ENCODE measurements around the gene INAVA. TPM values are rescaled to one million over a fixed set of nuclear protein-coding genes. Genes with fewer than 3 reads are reported as not detected.

INAVA gene
- total and polyA plus RNA-seq, 2 of the 13 experiments (the other 11 are each of a cell fraction or from before 2014, with no cell fraction given): 6.0 to 13.5 TPM

DNA sequence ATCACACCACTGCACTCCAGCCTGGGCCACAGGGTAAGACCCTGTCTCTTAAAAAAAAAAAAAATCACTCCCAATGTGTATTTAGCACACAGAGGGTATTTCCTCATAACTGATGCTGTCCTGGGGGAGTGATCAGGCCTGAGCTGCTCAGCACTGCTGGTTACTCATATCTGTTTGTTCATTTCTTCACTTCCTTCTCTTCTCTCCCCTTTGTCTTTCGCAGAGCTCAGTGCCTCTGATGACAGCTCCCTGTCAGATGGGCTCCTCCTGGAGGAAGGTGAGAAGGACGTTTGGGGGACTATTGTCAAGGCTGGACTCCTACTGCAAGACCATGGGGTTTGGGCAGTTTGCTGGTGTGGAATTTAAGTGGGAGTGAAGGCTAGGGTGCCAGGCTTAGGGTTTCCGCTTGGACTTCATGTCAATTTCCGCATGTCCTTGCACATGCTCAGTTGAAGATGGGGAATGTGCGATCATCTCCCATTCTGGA lies 13.0 kb downstream of the INAVA start:
- 51% methylated on average over 5 of the region's 5 CpGs for WGBS (ENCODE audit: low lambda C conversion rate)
- Histone ChIP-seq H2AFZ (ENCODE audit: low read length) (no peak overlapping the region), H3K9ac (ENCODE audit: insufficient read depth, low read depth, low read length) (no peak overlapping the region), H3K79me2 (ENCODE audit: insufficient read depth, low read length) (no peaks in the 10 kb centered on the region), H3K4me1 (ENCODE audit: insufficient read depth, low read length) (peaks cover 52% of the 10 kb centered on the region), H4K20me1 (ENCODE audit: insufficient read depth, low read length) (no peaks in the 10 kb centered on the region), H3K4me3 (replicated peaks in 1 of 3; ENCODE audit: insufficient read depth in 1 of 3, low read depth in 2 of 3, low read length in 3 of 3) (no peak overlapping the region), H3K36me3 (replicated peaks in 1 of 2; ENCODE audit: control insufficient read depth in 1 of 2, insufficient read depth in 2 of 2, low read length in 2 of 2) (peaks cover 12 to 27% of the 10 kb centered on the region in 2 experiments; a peak in 4 of 5 replicates), H3K27me3 (ENCODE audit: control insufficient read depth in 1 of 2, insufficient read depth in 2 of 2, low read length in 2 of 2) (no peaks in the 10 kb centered on the region), H3K4me2 (ENCODE audit: low read depth, low read length) (no peak overlapping the region), H3K27ac (ENCODE audit: extremely low read length, insufficient read depth, low read length) (no peak overlapping the region), H3K9me3 (ENCODE audit: low read length) (no peaks in the 10 kb centered on the region)
- intact Hi-C loops (cut with micrococcal nuclease; ENCODE audit: unreplicated experiment) (no loop called here), in situ Hi-C loops (cut with HindIII; ENCODE audit: extremely low pct_ligation_motif_present, low pct_unique_long_range_greater_than_20kb) (no loop called here)
- DNase-seq (ENCODE audit: low spot score) (peak; percentile 90), FAIRE-seq (peak; percentile 89), ATAC-seq (peak; percentile 90)
- ChIA-PET POLR2A (interaction anchor here (1.0 to 4.6 kb wide), 7 partner anchors 8 to 239 kb away, joined by 3 to 129 read pairs (median 9); partner anchors contain the start of gene INAVA), CTCF (ENCODE audit: low intra/inter-chr PET ratio, low total read pairs) (interaction anchor here (1.5 kb wide), 1 partner anchor 17 kb away, joined by 14 read pairs; no protein-coding TSS in a partner anchor)
- BruUV-seq (replicated peaks): no TSS peak
- TF ChIP-seq HOXA3 (CRISPR knock-in tag; IDR thresholded peaks at IDR 0.05): 0 out of 2 replicates have a peak, but pooled peaks have one; percentile 17
- no peak for TF ChIP-seq BATF2 (CRISPR knock-in tag; IDR thresholded peaks at IDR 0.05)
- TF ChIP-seq SP5 (CRISPR knock-in tag; IDR thresholded peaks at IDR 0.05; ENCODE audit: borderline replicate concordance, low read depth): no peak
- TF ChIP-seq NONO (IDR thresholded peaks at IDR 0.05): no peak
- TF ChIP-seq NONO (CRISPR knock-in tag; conservative IDR thresholded peaks at IDR 0.05): no peak
- TF ChIP-seq SOX6 (IDR thresholded peaks at IDR 0.05): no peak
- TF ChIP-seq SOX6 (CRISPR knock-in tag; IDR thresholded peaks at IDR 0.05): peak; percentile 83
- TF ChIP-seq ZNF30 (CRISPR knock-in tag; IDR thresholded peaks at IDR 0.05): no peak
- TF ChIP-seq MIER3 (CRISPR knock-in tag; IDR thresholded peaks at IDR 0.05; ENCODE audit: borderline replicate concordance): peak; percentile 65; the same call in 1 of the 2 replicates
- TF ChIP-seq ZNF672 (CRISPR knock-in tag; IDR thresholded peaks at IDR 0.05): no peak
- TF ChIP-seq, protein P1, sequence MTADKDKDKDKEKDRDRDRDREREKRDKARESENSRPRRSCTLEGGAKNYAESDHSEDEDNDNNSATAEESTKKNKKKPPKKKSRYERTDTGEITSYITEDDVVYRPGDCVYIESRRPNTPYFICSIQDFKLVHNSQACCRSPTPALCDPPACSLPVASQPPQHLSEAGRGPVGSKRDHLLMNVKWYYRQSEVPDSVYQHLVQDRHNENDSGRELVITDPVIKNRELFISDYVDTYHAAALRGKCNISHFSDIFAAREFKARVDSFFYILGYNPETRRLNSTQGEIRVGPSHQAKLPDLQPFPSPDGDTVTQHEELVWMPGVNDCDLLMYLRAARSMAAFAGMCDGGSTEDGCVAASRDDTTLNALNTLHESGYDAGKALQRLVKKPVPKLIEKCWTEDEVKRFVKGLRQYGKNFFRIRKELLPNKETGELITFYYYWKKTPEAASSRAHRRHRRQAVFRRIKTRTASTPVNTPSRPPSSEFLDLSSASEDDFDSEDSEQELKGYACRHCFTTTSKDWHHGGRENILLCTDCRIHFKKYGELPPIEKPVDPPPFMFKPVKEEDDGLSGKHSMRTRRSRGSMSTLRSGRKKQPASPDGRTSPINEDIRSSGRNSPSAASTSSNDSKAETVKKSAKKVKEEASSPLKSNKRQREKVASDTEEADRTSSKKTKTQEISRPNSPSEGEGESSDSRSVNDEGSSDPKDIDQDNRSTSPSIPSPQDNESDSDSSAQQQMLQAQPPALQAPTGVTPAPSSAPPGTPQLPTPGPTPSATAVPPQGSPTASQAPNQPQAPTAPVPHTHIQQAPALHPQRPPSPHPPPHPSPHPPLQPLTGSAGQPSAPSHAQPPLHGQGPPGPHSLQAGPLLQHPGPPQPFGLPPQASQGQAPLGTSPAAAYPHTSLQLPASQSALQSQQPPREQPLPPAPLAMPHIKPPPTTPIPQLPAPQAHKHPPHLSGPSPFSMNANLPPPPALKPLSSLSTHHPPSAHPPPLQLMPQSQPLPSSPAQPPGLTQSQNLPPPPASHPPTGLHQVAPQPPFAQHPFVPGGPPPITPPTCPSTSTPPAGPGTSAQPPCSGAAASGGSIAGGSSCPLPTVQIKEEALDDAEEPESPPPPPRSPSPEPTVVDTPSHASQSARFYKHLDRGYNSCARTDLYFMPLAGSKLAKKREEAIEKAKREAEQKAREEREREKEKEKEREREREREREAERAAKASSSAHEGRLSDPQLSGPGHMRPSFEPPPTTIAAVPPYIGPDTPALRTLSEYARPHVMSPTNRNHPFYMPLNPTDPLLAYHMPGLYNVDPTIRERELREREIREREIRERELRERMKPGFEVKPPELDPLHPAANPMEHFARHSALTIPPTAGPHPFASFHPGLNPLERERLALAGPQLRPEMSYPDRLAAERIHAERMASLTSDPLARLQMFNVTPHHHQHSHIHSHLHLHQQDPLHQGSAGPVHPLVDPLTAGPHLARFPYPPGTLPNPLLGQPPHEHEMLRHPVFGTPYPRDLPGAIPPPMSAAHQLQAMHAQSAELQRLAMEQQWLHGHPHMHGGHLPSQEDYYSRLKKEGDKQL (CRISPR knock-in tag; IDR thresholded peaks at IDR 0.05; ENCODE audit: low read depth): no peak
- no peak for TF ChIP-seq ZFP37 (CRISPR knock-in tag; IDR thresholded peaks at IDR 0.05; ENCODE audit: borderline replicate concordance)
- TF ChIP-seq RXRB (CRISPR knock-in tag; IDR thresholded peaks at IDR 0.05; ENCODE audit: borderline replicate concordance): 0 out of 2 replicates have a peak, but pooled peaks have one; percentile 36
- TF ChIP-seq HMGXB4 (CRISPR knock-in tag; IDR thresholded peaks at IDR 0.05; ENCODE audit: borderline replicate concordance in 1 of 2, low read depth in 1 of 2): no peak
- TF ChIP-seq STAG1 (CRISPR knock-in tag; IDR thresholded peaks at IDR 0.05): peak; percentile 25
- TF ChIP-seq CC2D1A (CRISPR knock-in tag; IDR thresholded peaks at IDR 0.05): no peak
- 0 out of 2 replicates have a peak, but pooled peaks have one; percentile 22 for TF ChIP-seq NR2C2 (CRISPR knock-in tag; IDR thresholded peaks at IDR 0.05; ENCODE audit: borderline replicate concordance)
- no peak for TF ChIP-seq NFIB (CRISPR knock-in tag; IDR thresholded peaks at IDR 0.05; ENCODE audit: borderline replicate concordance)
